Stimulated activated effector memory CD8-positive, alpha-beta T cell treated with anti-CD3 and anti-CD28 coated beads, Interleukin-12 subunit alpha, Interleukin-12 subunit beta, amount 100 ng/mL, for 72 hours (primary cell): ENCODE results near the gene MBOAT1.
A peak's percentile ranks its signal among the peaks of the same experiment; 100 is the strongest.
"Not testable (repeated sequence)": the region's sequence is repeated elsewhere in the genome, so short reads cannot be mapped to it uniquely, and the experiment has no call there.

ENCODE experiments used
- ATAC-seq: fragments of 150-1000 bp; cut with Tn5 transposase; 2 replicates; pipeline ENCODE4 v1.10.0; 2021
- DNase-seq, 2 donors: peaks; one replicate each; pipeline ENCODE4 v3.0.0; 2021 to 2022; ENCODE audit warnings: low spot score in 2 of 2
- H3K27ac Mint-ChIP-seq: one replicate; pipeline ENCODE4 v1.8.0; 2022; ENCODE audit warnings: mild to moderate bottlenecking, mixed read lengths
- H3K36me3 Mint-ChIP-seq: one replicate; pipeline ENCODE4 v1.8.0; 2022; ENCODE audit warnings: mild to moderate bottlenecking, mixed read lengths
- H3K4me1 Mint-ChIP-seq: one replicate; pipeline ENCODE4 v1.8.0; 2022; ENCODE audit warnings: mixed read lengths
- H3K4me3 Mint-ChIP-seq: one replicate; pipeline ENCODE4 v1.8.0; 2022; ENCODE audit warnings: mild to moderate bottlenecking, mixed read lengths
- H3K9me3 Mint-ChIP-seq: one replicate; pipeline ENCODE4 v1.8.0; 2022; ENCODE audit warnings: mixed read lengths

Gene MBOAT1

GRCh38 chr6:20200761-20201630 is 11.3 kb downstream of the MBOAT1 start:
- DNase-seq = no peak
- no peak for ATAC-seq
- peak overlapping the region; percentile 68 for H3K27ac Mint-ChIP-seq
- peak overlapping the region; percentile 10 for H3K4me3 Mint-ChIP-seq
- H3K4me1 Mint-ChIP-seq = peaks cover 56% of the 10 kb centered on the region
- H3K36me3 Mint-ChIP-seq = no peaks in the 10 kb centered on the region
- no peaks in the 10 kb centered on the region for H3K9me3 Mint-ChIP-seq

- Mint-ChIP-seq H3K4me1 (peaks cover 45% of the 10 kb centered on the region), H3K4me3 (no peak overlapping the region), H3K9me3 (no peaks in the 10 kb centered on the region), H3K36me3 (no peaks in the 10 kb centered on the region), H3K27ac (no peak overlapping the region)
- DNase-seq (no peak), ATAC-seq (no peak)
Measured at GRCh38 chr6:20198775-20199174, 13.5 kb downstream of the MBOAT1 start.

DNA sequence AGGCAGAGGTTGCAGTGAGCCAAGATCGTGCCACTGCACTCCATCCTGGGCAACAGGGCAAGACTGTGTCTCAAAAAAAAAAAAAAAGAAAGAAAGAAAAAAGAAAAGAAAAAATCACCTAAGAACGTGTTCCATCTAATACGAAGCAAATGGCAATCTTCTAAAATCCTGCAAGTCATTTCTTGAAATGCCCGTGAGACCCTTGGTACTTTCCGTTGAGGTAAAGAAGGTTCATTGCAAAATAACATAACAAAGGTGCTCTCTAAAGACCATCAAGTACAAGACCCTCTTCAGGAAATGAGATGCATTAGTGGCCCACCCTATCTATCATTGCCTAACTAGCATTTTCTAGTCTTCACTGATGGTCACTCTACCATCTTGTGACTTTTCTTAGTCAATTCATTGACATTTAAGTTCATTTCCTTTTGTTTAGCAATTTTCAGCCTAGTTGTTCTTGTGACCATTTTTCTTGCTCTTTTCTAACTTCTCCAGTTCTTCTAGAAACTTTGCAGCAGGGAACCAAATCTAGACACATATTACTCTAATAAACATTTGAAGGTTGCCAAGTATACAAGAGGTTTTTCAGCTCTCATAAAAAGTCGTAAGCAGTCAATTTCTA is 14.0 kb downstream of the MBOAT1 start:
- Mint-ChIP-seq H3K36me3 (no peaks in the 10 kb centered on the region), H3K4me3 (no peak overlapping the region), H3K27ac (no peak overlapping the region), H3K9me3 (no peaks in the 10 kb centered on the region), H3K4me1 (peaks cover 40% of the 10 kb centered on the region)
- ATAC-seq = no peak
- no peak for DNase-seq

DNA sequence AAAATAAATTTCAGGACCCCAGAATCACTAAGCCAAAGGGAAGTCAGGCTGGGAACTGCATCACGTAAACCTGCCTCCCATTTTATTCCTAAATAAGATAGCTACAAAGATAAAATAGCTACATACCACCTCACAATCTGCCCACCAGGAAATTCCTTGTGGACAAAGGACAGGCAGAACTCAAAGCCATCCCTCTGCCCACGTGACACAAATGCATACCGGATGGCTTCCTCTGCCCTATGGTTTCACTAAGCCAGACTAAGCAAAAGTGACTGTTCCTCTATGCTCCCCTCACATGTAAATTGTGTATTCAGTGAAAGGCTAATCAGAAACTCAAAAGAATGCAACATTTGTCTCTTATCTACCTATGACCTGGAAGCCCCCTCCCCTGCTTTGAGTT is 15.0 kb downstream of the MBOAT1 start:
- Mint-ChIP-seq H3K4me1 (peaks cover 38% of the 10 kb centered on the region), H3K36me3 (no peaks in the 10 kb centered on the region), H3K4me3 (no peak overlapping the region), H3K27ac (no peak overlapping the region), H3K9me3 (no peaks in the 10 kb centered on the region)
- no peak for DNase-seq
- no peak for ATAC-seq

- no peak for ATAC-seq
- no peak for DNase-seq
- H3K4me3 Mint-ChIP-seq = no peak overlapping the region
- H3K4me1 Mint-ChIP-seq = peaks cover 23% of the 10 kb centered on the region
- H3K36me3 Mint-ChIP-seq = no peaks in the 10 kb centered on the region
- H3K27ac Mint-ChIP-seq = peak overlapping the region; percentile 6
- H3K9me3 Mint-ChIP-seq = no peaks in the 10 kb centered on the region
Measured at GRCh38 chr6:20192625-20193024, 19.6 kb downstream of the MBOAT1 start.

GRCh38 chr6:20191992-20192391 is 20.3 kb downstream of the MBOAT1 start:
- H3K4me3 Mint-ChIP-seq = no peak overlapping the region
- H3K9me3 Mint-ChIP-seq = no peaks in the 10 kb centered on the region
- ATAC-seq (no peak), DNase-seq (no peak)
- peaks cover 23% of the 10 kb centered on the region for H3K4me1 Mint-ChIP-seq
- H3K27ac Mint-ChIP-seq = peak overlapping the region; percentile 6
- no peaks in the 10 kb centered on the region for H3K36me3 Mint-ChIP-seq

DNA sequence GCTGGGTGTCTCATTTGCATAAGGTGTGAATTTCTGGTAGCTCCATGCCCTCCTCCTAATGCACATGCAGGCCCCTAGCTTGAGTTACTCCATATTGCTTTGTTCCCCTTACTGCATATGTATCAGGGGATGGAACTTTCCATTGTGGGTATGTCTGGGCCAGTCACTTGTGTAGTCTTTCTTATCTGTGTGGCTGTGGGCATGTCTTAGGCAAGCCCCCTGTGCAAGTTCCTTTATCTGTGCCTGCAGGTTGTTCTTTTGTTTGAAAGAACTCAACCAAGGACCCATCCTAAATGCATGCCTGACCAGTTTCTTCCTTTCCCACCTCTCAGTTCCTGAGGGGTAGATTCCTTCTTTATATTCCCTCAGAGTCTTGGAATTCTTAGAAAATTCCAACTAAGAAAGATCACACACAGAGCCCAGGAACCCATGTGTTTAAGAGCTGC is 23.6 kb downstream of the MBOAT1 start:
- DNase-seq (no peak), ATAC-seq (no peak)
- Mint-ChIP-seq H3K36me3 (no peaks in the 10 kb centered on the region), H3K27ac (peak overlapping the region; percentile 18), H3K9me3 (no peaks in the 10 kb centered on the region), H3K4me1 (peaks cover 18% of the 10 kb centered on the region), H3K4me3 (no peak overlapping the region)

DNA sequence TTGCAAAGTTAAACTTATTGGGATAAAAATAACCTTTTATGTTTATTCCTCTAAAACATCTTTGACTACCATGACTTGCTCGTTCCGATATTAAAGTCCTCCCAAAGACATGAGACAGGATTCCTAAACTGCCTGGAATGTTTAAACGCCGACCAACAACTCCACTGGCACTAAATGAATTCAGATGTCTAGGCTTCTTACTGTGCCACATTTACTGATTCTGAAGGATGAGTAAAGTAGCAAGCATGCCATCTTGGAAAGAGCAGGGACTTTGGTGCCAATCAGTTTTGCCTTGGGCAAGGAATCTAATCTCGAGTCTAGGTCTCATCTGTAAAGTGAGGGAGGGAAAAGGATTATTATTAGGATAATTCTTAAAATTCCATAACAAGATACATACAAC is 25.3 kb downstream of the MBOAT1 start:
- DNase-seq (no peak), ATAC-seq (no peak)
- Mint-ChIP-seq H3K27ac (no peak overlapping the region), H3K36me3 (no peaks in the 10 kb centered on the region), H3K9me3 (no peaks in the 10 kb centered on the region), H3K4me1 (peaks cover 16% of the 10 kb centered on the region), H3K4me3 (no peak overlapping the region)

- Mint-ChIP-seq H3K9me3 (no peaks in the 10 kb centered on the region), H3K4me3 (no peak overlapping the region), H3K4me1 (peaks cover 19% of the 10 kb centered on the region), H3K27ac (no peak overlapping the region), H3K36me3 (no peaks in the 10 kb centered on the region)
- DNase-seq = no peak
- ATAC-seq = no peak
Measured at GRCh38 chr6:20183706-20184105, 28.6 kb downstream of the MBOAT1 start.

DNA sequence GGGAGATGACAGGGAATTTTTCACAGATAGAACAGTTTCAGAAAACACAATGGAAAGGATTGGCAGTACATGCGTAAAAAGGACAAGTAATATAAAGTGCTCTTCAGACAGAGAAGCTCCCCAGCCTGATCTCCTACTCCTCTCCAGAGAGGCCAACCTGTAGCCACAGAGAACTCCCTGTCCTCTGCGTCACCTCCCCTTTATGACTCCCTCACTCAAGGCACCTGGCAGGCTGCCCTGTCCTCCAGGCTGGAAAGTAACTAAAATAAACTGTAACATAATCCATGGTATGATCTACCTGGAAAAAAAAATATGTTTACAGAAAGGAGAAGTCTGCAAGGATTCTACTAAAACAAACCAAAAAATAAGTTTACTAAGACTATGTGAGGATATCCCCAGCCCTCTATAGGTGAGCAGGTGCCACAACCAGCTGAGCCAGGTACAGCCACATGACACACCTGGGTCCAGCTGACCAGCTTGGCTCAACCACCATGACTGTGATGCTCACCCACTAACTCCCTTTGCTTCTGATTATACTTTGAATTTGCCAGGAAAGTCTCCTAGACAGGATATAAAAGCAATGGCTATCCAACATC is 29.2 kb downstream of the MBOAT1 start:
- no peak for DNase-seq
- Mint-ChIP-seq H3K27ac (no peak overlapping the region), H3K9me3 (no peaks in the 10 kb centered on the region), H3K4me1 (peaks cover 18% of the 10 kb centered on the region), H3K36me3 (no peaks in the 10 kb centered on the region), H3K4me3 (no peak overlapping the region)
- ATAC-seq = no peak

GRCh38 chr6:20182069-20182468 is 30.2 kb downstream of the MBOAT1 start:
- no peaks in the 10 kb centered on the region for H3K36me3 Mint-ChIP-seq
- H3K4me1 Mint-ChIP-seq = peaks cover 23% of the 10 kb centered on the region
- DNase-seq = no peak
- H3K27ac Mint-ChIP-seq = no peak overlapping the region
- H3K4me3 Mint-ChIP-seq = no peak overlapping the region
- ATAC-seq = no peak
- H3K9me3 Mint-ChIP-seq = no peaks in the 10 kb centered on the region

GRCh38 chr6:20180935-20181334 is 31.3 kb downstream of the MBOAT1 start:
- no peaks in the 10 kb centered on the region for H3K36me3 Mint-ChIP-seq
- peaks cover 23% of the 10 kb centered on the region for H3K4me1 Mint-ChIP-seq
- no peak overlapping the region for H3K4me3 Mint-ChIP-seq
- ATAC-seq (peak; percentile 72), DNase-seq (no peak)
- no peaks in the 10 kb centered on the region for H3K9me3 Mint-ChIP-seq
- H3K27ac Mint-ChIP-seq = no peak overlapping the region

DNA sequence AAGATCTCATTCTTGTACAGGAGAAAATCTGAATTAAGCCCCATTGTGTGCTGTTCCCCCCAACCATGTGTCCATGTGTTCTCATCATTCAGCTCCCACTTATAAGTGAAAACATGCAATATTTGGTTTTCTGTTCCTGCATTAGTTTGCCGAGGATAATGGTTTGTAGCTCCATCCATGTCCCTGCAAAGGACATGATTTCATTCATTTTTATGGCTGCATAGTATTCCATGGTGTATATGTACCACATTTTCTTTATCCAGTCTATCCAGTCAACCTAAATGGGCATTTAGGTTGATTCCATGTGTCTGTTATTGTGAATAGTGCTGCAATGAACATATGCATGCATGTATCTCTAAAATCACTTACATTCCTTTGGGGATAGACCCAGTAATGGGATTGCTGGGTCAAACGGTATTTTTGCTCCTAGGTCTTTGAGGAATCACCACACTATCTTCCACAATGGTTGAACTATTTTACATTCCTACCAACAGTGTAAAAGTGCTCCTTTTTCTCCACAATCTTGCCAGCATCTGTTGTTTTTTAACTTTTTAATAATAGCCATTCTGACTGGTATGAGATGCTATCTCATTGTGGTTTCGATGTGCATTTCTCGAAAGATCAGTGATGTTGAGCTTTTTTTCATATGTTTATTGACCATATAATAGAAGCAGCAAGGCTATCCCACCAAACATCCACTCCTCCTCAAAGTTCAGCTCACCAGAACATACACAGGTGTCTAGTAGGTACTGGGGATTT is 32.8 kb downstream of the MBOAT1 start:
- not testable (repeated sequence) for H3K36me3 Mint-ChIP-seq, H3K27ac Mint-ChIP-seq, ATAC-seq, DNase-seq, H3K9me3 Mint-ChIP-seq, H3K4me3 Mint-ChIP-seq
- H3K4me1 Mint-ChIP-seq = peaks cover 25% of the 10 kb centered on the region

GRCh38 chr6:20178327-20178726 is 33.9 kb downstream of the MBOAT1 start:
- ATAC-seq (no peak), DNase-seq (no peak)
- Mint-ChIP-seq H3K36me3 (no peaks in the 10 kb centered on the region), H3K4me3 (no peak overlapping the region), H3K27ac (no peak overlapping the region), H3K4me1 (peaks cover 28% of the 10 kb centered on the region), H3K9me3 (no peaks in the 10 kb centered on the region)

DNA sequence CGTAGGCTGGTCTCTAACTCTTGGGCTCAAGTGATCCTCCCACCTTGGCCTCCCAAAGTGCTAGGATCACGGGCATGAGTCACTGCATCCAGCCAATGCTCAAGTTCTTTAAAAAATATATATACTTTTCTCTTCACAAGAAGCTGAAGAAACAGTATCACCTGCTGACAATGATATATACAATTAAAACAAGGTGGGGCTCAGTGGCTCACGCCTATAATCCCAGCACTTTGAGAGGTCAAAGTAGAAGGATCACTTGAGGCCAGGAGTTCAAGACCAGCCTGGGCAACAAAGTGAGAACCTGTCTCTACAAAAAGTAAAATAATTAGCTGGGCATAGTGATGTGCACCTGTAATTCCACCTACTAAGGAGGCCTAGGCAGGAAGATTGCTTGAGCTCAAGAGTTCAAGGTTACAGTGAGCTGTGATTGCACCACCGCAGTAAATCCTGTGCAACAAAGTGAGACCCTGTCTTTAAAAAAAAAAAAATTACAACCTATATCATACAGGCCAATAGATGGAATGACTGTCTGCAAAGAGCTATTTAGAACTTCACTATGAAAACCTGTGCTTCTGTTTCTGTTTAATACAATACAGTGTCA is 36.4 kb downstream of the MBOAT1 start:
- Mint-ChIP-seq H3K4me3 (no peak overlapping the region), H3K4me1 (peaks cover 32% of the 10 kb centered on the region), H3K9me3 (no peaks in the 10 kb centered on the region), H3K36me3 (no peaks in the 10 kb centered on the region), H3K27ac (peak overlapping the region; percentile 50)
- no peak for DNase-seq
- ATAC-seq = no peak
